Activated naive CD4-positive, alpha-beta T cell treated with anti-CD3 and anti-CD28 coated beads, Interleukin-2, amount 10 ng/mL, durations not matched to agents 7 days and 5 days (primary cell): Measurements from ENCODE around the gene CAB39.
"Not testable (repeated sequence)": the region's sequence is repeated elsewhere in the genome, so short reads cannot be mapped to it uniquely, and the experiment has no call there.

Experiments
- CTCF ChIA-PET: fragments of 350-600 bp; sonication (Branson Sonifier 250); formaldehyde crosslinking; loops from one replicate; lab custom pipeline; 2021; ENCODE audit warnings: antibody characterized with exemption; lab: Charles Lee
- DNase-seq: peaks from one replicate; pipeline ENCODE4 v3.0.0-alpha.2; 2020
- H3K27ac Mint-ChIP-seq: one replicate; pipeline ENCODE4 v1.8.0; 2021; ENCODE audit warnings: mild to moderate bottlenecking, moderate library complexity, mixed read lengths
- H3K27me3 Mint-ChIP-seq: one replicate; pipeline ENCODE4 v1.8.0; 2021; ENCODE audit warnings: mild to moderate bottlenecking, mixed read lengths
- H3K36me3 Mint-ChIP-seq: one replicate; pipeline ENCODE4 v1.8.0; 2021; ENCODE audit warnings: mixed read lengths
- H3K4me1 Mint-ChIP-seq: one replicate; pipeline ENCODE4 v1.8.0; 2021; ENCODE audit warnings: mixed read lengths
- H3K4me3 Mint-ChIP-seq: one replicate; pipeline ENCODE4 v1.8.0; 2021; ENCODE audit warnings: mild to moderate bottlenecking, moderate library complexity, mixed read lengths
- H3K9me3 Mint-ChIP-seq: one replicate; pipeline ENCODE4 v1.8.0; 2021; ENCODE audit warnings: mixed read lengths

CAB39 gene

DNA sequence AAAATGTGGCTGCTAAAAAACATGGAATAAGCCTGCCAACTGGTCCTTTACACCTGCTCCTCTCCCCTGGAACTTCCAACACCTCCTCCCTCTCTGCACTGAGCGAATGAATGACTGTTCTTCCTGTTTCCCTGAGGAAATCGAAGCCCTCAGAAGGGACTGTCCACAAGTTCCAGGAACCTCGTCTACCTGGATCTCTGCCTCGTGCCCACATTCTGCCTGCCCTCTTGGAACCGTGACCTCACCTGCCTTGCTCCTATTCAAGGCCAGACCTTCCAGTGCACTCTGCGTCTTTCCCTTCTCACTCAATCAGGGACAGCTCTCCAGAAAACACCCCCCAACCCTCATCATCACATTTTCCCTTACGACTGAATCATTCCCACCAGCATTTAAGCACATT, 4.4 kb upstream of the CAB39 start:
- Mint-ChIP-seq H3K9me3 (peaks cover 16% of the 10 kb centered on the region), H3K4me3 (no peak overlapping the region), H3K27ac (no peak overlapping the region), H3K4me1 (peaks cover 29% of the 10 kb centered on the region), H3K36me3 (peaks cover 18% of the 10 kb centered on the region), H3K27me3 (peaks cover 7% of the 10 kb centered on the region)
- DNase-seq = no peak
- CTCF ChIA-PET = no interaction called here

DNA sequence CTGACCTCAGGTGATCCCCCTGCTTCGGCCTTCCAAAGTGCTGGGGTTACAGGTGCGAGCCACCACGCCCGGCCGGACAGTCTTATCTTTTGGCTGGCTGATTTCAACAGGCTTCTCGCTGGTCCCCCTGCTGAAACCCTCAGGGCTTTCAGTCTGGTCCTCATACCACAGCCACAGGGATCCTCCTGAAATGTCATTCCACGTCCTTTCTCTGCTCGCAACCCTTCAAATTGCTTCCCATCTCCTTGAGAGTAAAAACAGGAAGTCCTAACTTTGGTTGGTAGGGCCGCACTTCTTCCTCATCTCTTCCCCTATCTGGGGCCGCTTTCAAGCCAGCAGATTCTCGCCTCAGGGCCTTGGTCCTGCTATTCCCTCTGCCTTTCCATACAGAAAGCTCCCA, 1.4 kb upstream of the CAB39 start:
- Mint-ChIP-seq H3K27ac (peak overlapping the region; percentile 61), H3K4me1 (peaks cover 36% of the 10 kb centered on the region), H3K27me3 (peaks cover 4% of the 10 kb centered on the region), H3K9me3 (peaks cover under 1% of the 10 kb centered on the region), H3K36me3 (peaks cover 21% of the 10 kb centered on the region), H3K4me3 (peak overlapping the region; percentile 89)
- no peak for DNase-seq
- CTCF ChIA-PET = interaction anchor here (1.2 to 2.0 kb wide), 3 partner anchors 17 to 40 kb away, joined by 3 to 6 read pairs (median 3); no protein-coding TSS in a partner anchor

DNA sequence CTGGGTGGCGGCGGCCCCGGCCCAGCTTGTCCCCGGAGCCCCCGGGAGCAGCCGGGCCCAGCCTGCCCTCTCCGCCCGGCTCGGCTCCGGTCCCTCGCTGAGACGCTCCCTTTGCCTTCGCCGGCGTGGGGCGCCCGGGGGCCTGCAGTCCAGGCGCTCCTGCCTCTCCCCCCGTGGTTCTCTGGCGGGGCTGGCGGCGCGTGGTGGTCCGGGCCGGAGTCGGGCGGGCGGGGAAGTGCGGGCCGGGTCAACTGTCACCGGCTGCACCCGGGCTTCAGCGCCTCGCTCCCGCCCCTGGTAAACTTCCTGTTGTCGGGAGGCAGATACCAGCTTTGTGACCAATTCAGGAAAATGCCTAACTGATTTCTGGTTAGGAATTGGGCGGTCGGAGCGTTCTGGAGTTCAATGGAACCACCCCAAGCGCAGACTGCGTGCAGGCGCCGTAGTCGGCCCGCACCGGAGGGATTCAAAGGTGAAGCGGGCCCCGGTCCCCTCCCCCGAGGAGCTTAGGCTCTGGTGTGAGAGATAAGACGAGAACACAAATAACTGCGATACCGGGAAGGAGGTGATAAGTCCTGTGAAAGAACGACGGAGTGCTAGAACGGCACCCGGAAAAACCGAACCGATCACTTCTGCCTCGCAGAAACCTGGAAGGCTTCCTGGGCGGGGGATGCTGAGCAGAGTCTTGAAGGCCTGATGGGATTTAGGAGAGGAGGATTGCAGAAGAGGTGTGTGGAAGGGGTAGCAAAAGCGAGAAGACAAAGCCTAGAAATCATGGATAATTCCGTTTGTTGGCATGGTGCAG, 891 bp downstream of the CAB39 start:
- Mint-ChIP-seq H3K27ac (peak overlapping the region; percentile 96), H3K27me3 (no peaks in the 10 kb centered on the region), H3K4me3 (peak overlapping the region; percentile 94), H3K4me1 (peaks cover 51% of the 10 kb centered on the region), H3K36me3 (peaks cover 34% of the 10 kb centered on the region), H3K9me3 (no peaks in the 10 kb centered on the region)
- DNase-seq = peak; percentile 63
- CTCF ChIA-PET = interaction anchor here (0.8 to 2.5 kb wide), 20 partner anchors 9 to 242 kb away, joined by 3 to 22 read pairs (median 4); no protein-coding TSS in a partner anchor

DNA sequence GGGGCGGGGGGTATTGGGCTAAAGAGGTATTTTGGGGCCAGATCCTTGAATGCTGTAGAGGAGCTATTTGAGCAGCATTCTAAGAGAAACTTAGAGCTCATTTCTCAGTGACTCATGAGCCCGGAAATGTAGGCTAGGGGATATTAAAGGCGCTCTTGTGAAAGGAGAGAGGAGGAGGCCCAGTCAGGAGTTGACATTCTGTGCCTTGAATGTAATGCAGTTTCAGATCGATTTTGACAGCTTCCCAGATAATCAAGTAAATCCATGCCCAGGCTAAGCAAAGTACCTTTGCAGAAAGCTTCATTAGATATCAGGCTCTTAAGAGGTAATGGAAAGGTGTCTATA, 1.5 kb downstream of the CAB39 start:
- Mint-ChIP-seq H3K4me1 (peaks cover 56% of the 10 kb centered on the region), H3K4me3 (peak overlapping the region; percentile 94), H3K27ac (peak overlapping the region; percentile 96), H3K9me3 (no peaks in the 10 kb centered on the region), H3K36me3 (peaks cover 34% of the 10 kb centered on the region), H3K27me3 (no peaks in the 10 kb centered on the region)
- CTCF ChIA-PET = interaction anchor here (0.6 to 2.5 kb wide), 21 partner anchors 9 to 243 kb away, joined by 3 to 22 read pairs (median 4); no protein-coding TSS in a partner anchor
- peak; percentile 50 for DNase-seq

DNA sequence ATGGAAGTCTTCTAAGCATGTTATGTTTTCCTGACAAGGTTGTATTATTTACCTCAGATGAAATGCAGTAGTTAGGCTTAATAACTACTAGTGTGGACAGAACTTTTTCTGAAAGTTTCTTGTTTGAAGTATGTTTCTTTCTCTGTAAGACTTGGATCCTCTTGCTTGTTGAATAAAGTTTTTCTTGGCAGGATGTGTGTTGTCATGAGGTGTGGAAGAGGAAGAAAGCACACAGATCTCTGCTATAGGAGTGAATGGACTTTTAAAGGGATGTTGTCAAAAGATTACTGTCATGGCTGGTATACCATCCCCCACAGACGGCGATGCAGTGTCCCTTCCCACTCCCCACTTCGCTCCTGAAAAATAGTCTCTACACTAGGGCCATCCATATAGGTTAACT, 2.6 kb downstream of the CAB39 start:
- Mint-ChIP-seq H3K9me3 (no peaks in the 10 kb centered on the region), H3K36me3 (peaks cover 45% of the 10 kb centered on the region), H3K27me3 (no peaks in the 10 kb centered on the region), H3K4me3 (peak overlapping the region; percentile 94), H3K27ac (peak overlapping the region; percentile 78), H3K4me1 (peaks cover 66% of the 10 kb centered on the region)
- CTCF ChIA-PET = interaction anchor here (1.3 to 2.5 kb wide), 5 partner anchors 8 to 83 kb away, joined by 3 to 22 read pairs (median 4); no protein-coding TSS in a partner anchor
- DNase-seq = no peak

DNA sequence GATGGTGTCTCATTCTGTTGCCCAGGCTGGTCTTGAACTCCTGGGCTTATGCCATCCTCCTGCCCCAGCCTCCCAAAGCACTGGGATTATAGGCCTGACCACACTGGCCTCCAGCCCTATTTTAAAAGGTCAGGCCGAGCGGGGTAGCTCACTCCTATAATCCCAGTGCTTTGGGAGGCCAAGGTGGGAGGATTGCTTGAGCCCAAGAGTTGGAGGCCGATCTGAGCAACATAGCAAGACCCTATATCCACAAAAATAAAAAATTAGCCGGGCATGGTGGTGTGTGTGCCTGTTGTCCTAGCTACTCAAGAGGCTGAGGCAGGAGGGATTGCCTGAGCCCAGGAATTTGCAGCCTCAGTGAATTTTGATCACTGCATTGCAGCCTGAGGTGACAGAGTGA, 3.9 kb downstream of the CAB39 start:
- H3K36me3 Mint-ChIP-seq = peaks cover 56% of the 10 kb centered on the region
- no peaks in the 10 kb centered on the region for H3K27me3 Mint-ChIP-seq
- no peaks in the 10 kb centered on the region for H3K9me3 Mint-ChIP-seq
- H3K27ac Mint-ChIP-seq = no peak overlapping the region
- no peak overlapping the region for H3K4me3 Mint-ChIP-seq
- CTCF ChIA-PET = no interaction called here
- peaks cover 74% of the 10 kb centered on the region for H3K4me1 Mint-ChIP-seq
- no peak for DNase-seq

DNA sequence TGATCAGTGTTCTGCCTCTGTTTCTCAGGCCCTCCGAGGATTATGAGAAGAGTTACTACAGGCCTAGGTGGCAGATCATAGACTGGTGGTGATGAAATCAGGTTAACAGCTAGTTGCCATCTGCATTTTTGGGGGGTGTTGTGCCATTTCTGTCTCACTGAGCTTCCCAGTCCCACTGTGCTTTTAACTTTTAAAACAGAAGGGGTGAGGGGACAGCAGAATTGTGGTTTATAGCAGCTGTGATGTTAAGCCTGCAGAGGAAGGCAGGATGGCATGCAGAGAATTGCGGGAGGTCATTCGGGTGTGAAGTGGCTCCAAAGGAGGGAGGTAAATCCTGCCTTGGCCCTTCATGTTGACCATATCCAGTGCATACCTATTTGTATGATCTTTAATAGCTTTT, 5.0 kb downstream of the CAB39 start:
- H3K4me1 Mint-ChIP-seq = peaks cover 74% of the 10 kb centered on the region
- peaks cover 63% of the 10 kb centered on the region for H3K36me3 Mint-ChIP-seq
- H3K9me3 Mint-ChIP-seq = no peaks in the 10 kb centered on the region
- peak overlapping the region; percentile 22 for H3K4me3 Mint-ChIP-seq
- no peaks in the 10 kb centered on the region for H3K27me3 Mint-ChIP-seq
- peak overlapping the region; percentile 45 for H3K27ac Mint-ChIP-seq
- DNase-seq = no peak
- CTCF ChIA-PET = interaction anchor here (1.7 kb wide), 1 partner anchor 81 kb away, joined by 8 read pairs; no protein-coding TSS in a partner anchor

DNA sequence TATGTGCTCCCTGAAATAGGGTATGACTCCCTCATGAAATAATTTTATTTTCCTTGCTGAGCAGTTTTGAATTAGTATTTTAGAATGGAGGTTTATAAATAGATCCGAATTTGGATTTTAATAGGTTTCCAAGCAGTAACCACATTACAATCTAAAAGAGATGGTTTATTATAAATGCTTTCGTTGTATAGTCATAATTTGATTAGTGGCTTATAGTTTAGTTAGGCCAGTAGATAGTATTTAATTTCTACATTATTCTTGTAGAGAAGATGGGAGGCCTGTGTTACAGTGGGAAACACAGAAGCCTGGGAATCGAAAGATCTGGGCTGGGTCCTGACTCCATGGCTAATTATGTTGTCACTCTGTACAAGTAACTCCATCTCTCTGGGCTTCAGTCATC, 6.7 kb downstream of the CAB39 start:
- Mint-ChIP-seq H3K27me3 (no peaks in the 10 kb centered on the region), H3K27ac (no peak overlapping the region), H3K4me3 (no peak overlapping the region), H3K36me3 (peaks cover 66% of the 10 kb centered on the region), H3K9me3 (no peaks in the 10 kb centered on the region), H3K4me1 (peaks cover 90% of the 10 kb centered on the region)
- no peak for DNase-seq
- CTCF ChIA-PET = no interaction called here

DNA sequence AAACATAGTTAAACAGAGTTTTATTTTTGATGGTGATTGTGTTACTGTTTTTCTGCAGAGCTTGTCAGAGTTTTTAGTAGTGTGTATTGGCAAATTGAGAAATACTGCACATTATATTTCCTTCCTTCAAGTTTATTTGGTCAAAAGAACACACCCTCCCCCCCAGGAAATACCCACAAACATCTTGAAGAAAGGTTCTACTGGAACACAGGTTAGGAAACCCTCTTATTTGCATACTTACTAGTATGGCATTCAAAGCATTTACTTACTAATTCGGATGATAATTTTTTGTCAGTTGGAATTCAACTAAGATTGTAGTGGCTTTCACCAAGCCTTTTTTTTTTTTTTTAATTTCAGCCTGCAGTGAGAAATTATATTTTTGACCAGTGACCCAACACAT, 9.1 kb downstream of the CAB39 start:
- H3K27me3 Mint-ChIP-seq = no peaks in the 10 kb centered on the region
- H3K27ac Mint-ChIP-seq = peak overlapping the region; percentile 78
- H3K4me3 Mint-ChIP-seq = peak overlapping the region; percentile 39
- H3K4me1 Mint-ChIP-seq = peaks cover 93% of the 10 kb centered on the region
- peaks cover 72% of the 10 kb centered on the region for H3K36me3 Mint-ChIP-seq
- no peaks in the 10 kb centered on the region for H3K9me3 Mint-ChIP-seq
- no peak for DNase-seq
- CTCF ChIA-PET = interaction anchor here (1.4 to 1.9 kb wide), 2 partner anchors 8 to 77 kb away, joined by 9 to 11 read pairs; no protein-coding TSS in a partner anchor

DNA sequence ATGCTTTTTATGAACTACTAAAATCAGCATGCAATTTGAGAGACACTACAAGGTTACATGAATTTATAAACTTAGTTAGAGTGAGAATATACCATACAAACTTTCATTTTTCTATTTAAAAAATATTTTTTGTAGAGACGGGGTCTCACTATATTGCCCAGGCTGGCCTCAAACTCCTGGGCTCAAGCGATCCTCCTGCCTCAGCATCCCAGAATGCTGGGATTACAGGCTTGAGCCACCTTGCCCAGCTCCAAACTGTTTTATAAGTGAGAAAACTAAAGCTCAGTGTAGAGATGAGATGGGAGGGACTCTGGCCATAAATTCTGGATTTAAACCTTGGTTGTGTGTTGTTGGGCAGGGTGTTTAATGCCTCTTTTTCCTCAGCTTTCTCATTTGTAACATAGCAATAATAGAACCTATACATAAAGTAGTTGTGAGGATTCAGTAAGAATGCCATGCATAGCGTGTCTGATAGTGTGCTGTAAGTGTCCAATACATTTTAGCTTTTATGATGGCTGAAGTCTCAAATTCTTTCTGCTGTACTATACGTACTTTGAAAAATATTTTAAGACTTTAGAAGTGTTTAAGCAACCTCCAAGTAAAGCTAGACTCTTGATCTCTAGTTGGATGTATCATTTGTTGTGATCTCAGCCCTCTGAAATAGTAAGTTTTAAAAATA, 9.7 kb downstream of the CAB39 start:
- H3K27ac Mint-ChIP-seq = peak overlapping the region; percentile 78
- H3K4me3 Mint-ChIP-seq = peak overlapping the region; percentile 51
- no peaks in the 10 kb centered on the region for H3K27me3 Mint-ChIP-seq
- CTCF ChIA-PET = interaction anchor here (0.9 to 2.7 kb wide), 5 partner anchors 8 to 76 kb away, joined by 3 to 11 read pairs (median 5); no protein-coding TSS in a partner anchor
- H3K36me3 Mint-ChIP-seq = peaks cover 70% of the 10 kb centered on the region
- peaks cover 89% of the 10 kb centered on the region for H3K4me1 Mint-ChIP-seq
- no peak for DNase-seq
- no peaks in the 10 kb centered on the region for H3K9me3 Mint-ChIP-seq

DNA sequence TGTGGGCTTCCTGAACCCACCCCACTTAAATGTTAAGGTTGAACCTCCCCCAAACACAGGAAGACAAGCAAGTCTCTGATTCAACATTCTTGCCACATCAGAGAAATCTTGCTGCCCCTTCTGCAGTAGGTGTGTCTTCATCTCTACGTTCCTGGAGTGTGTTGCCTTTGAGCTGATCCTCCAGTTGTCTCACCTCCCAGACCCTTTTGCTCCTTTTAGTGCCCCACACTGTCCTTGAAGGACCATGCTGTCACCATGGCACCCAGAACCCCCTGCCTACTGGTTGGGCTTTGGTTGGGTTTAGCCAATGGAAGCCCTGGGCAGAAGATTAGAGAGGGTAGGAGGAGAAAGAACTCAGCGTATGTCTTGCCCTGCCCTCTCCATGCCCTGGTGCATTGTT, 10.7 kb downstream of the CAB39 start:
- Mint-ChIP-seq H3K4me3 (peak overlapping the region; percentile 52), H3K36me3 (peaks cover 64% of the 10 kb centered on the region), H3K4me1 (peaks cover 79% of the 10 kb centered on the region), H3K9me3 (no peaks in the 10 kb centered on the region), H3K27me3 (no peaks in the 10 kb centered on the region), H3K27ac (peak overlapping the region; percentile 75)
- peak; percentile 55 for DNase-seq
- CTCF ChIA-PET = interaction anchor here (0.7 to 2.7 kb wide), 5 partner anchors 8 to 75 kb away, joined by 3 to 11 read pairs (median 5); no protein-coding TSS in a partner anchor

DNA sequence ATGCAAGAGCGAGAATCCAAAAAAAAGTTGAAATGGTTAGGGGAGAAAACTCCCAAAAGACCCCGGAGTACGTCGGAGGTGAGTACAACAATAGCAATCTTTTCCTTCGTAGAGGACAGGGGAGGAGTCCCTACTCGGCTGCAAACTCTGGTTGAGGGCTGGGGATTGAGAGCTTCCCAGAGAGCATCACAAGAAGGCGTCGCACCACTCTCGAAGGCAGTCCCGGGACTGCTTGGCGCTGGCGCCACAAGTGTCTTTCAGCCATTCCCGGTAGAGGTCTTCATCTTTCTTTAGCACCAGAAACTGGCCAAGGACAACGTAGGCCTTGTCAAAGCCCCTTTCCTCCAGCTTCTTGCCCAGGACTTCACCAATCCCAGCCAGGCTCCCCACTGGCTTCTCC, 12.3 kb downstream of the CAB39 start:
- H3K36me3 Mint-ChIP-seq = peaks cover 63% of the 10 kb centered on the region
- H3K27me3 Mint-ChIP-seq, DNase-seq, H3K27ac Mint-ChIP-seq, H3K9me3 Mint-ChIP-seq, CTCF ChIA-PET, H3K4me3 Mint-ChIP-seq: not testable (repeated sequence)
- H3K4me1 Mint-ChIP-seq = peaks cover 73% of the 10 kb centered on the region

DNA sequence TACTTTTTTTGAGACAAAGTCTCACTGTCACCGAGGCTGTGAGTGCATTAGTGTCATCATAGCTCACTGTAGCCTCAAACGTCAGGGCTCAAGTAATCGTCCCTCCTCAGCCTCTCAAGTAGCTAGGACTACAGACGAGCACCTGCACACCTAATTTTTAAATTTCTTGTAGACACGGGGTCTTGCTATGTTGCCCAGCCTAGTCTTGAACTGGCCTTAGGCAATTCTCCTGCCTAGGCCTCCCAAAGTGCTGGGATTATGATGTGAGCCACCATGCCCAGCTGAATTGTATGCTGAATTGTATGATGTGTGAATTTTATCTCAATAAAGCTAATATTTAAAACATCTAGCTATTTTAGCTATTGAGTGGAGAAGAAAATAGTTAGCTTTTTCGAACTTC, 18.9 kb downstream of the CAB39 start:
- no peak for DNase-seq
- H3K27me3 Mint-ChIP-seq = no peaks in the 10 kb centered on the region
- no peaks in the 10 kb centered on the region for H3K9me3 Mint-ChIP-seq
- no peak overlapping the region for H3K4me3 Mint-ChIP-seq
- no peak overlapping the region for H3K27ac Mint-ChIP-seq
- CTCF ChIA-PET = interaction anchor here (1.2 to 1.7 kb wide), 3 partner anchors 8 to 32 kb away, joined by 3 to 7 read pairs (median 4); no protein-coding TSS in a partner anchor
- peaks cover 49% of the 10 kb centered on the region for H3K36me3 Mint-ChIP-seq
- peaks cover 63% of the 10 kb centered on the region for H3K4me1 Mint-ChIP-seq

DNA sequence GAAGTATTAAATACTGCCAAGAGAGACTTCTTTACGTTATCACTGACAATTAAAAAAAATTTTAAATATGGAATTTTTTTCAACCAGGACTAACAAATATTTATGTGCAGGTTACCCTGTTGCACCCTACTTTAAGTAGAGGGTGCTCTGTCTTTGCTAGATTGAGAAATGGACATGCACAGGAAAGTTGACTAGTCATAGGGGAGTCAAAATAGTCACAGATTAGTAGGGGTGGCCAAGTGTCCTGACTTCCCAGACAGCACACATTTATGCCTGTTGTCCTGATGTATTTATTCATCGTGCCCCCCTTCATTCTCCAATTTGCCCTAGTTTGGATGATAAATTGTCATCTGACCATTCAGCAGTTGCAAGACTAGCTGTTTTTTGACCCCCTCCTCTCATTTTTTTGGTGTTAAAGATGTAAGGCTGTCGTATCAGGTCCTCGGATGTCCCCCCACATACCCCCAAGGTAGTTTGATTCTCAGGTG, 20.3 kb downstream of the CAB39 start:
- Mint-ChIP-seq H3K9me3 (no peaks in the 10 kb centered on the region), H3K27me3 (no peaks in the 10 kb centered on the region), H3K27ac (no peak overlapping the region), H3K4me3 (no peak overlapping the region), H3K4me1 (peaks cover 72% of the 10 kb centered on the region), H3K36me3 (peaks cover 53% of the 10 kb centered on the region)
- DNase-seq = no peak
- CTCF ChIA-PET = interaction anchor here (0.6 kb wide), 1 partner anchor 106 kb away, joined by 3 read pairs; no protein-coding TSS in a partner anchor
